DND-41 (cell line): ENCODE results near the gene AVL9.

ENCODE experiments used
- ATAC-seq: fragments of 200-7000 bp; cut with Tn5 transposase; 3 replicates; pipeline ENCODE4 v1.9.1; 2021; ENCODE audit warnings: low read depth; ENCODE audit not compliant: insufficient read depth
- DNase-seq: peaks from one replicate; pipeline ENCODE4 v3.0.0-alpha.2; 2020
- H2AFZ ChIP-seq: 2 replicates; pipeline ENCODE4 v1.6.0; 2012; ENCODE audit warnings: low read depth, low read length
- H3K27ac ChIP-seq: 2 replicates; pipeline ENCODE4 v1.5.1; 2012; ENCODE audit warnings: low read length, inconsistent platforms
- H3K27me3 ChIP-seq: fragments of 200-600 bp; sonication (generic); 2 replicates; pipeline ENCODE4 v1.6.0; 2012; ENCODE audit warnings: low read length, mild to moderate bottlenecking, inconsistent platforms; ENCODE audit not compliant: insufficient read depth, poor library complexity
- H3K36me3 ChIP-seq: 2 replicates; pipeline ENCODE4 v1.5.1; 2012; ENCODE audit warnings: low read length, inconsistent platforms; ENCODE audit not compliant: insufficient read depth
- H3K4me1 ChIP-seq: 2 replicates; pipeline ENCODE4 v1.5.1; 2012; ENCODE audit warnings: mild to moderate bottlenecking, low read length; ENCODE audit not compliant: insufficient read depth
- H3K4me2 ChIP-seq: 2 replicates; pipeline ENCODE4 v1.6.0; 2012; ENCODE audit warnings: mild to moderate bottlenecking, moderate library complexity, low read length, inconsistent platforms; ENCODE audit not compliant: insufficient read depth
- H3K4me3 ChIP-seq, 2 experiments: fragments of 200-600 bp in 1 of 2; shearing (Covaris generic) in 1 of 2; 2 replicates each; pipeline ENCODE4 v1.5.1; 2012 to 2016; ENCODE audit warnings: inconsistent platforms in 2 of 2, low read length in 2 of 2, mild to moderate bottlenecking in 2 of 2, low read depth in 1 of 2, moderate library complexity in 1 of 2
- H3K79me2 ChIP-seq: 2 replicates; pipeline ENCODE4 v1.6.0; 2012; ENCODE audit warnings: low read length, inconsistent platforms; ENCODE audit not compliant: insufficient read depth
- H3K9ac ChIP-seq: 2 replicates; pipeline ENCODE4 v1.6.0; 2012; ENCODE audit warnings: low read depth, mild to moderate bottlenecking, inconsistent platforms, low read length, moderate library complexity
- H3K9me3 ChIP-seq: 2 replicates; pipeline ENCODE4 v1.5.1; 2012; ENCODE audit warnings: low read length, moderate library complexity, mild to moderate bottlenecking, inconsistent platforms; ENCODE audit not compliant: insufficient read depth, severe bottlenecking
- H4K20me1 ChIP-seq: 2 replicates; pipeline ENCODE4 v1.6.0; 2012; ENCODE audit warnings: low read length; ENCODE audit not compliant: insufficient read depth
- CTCF ChIP-seq: IDR thresholded peaks from 2 replicates; pipeline ENCODE4 v1.5.1; 2012; ENCODE audit warnings: borderline replicate concordance, low read length, moderate library complexity, mild to moderate bottlenecking; ENCODE audit not compliant: poor library complexity, severe bottlenecking; ENCODE audit errors: extremely low read depth
- EZH2 ChIP-seq: IDR thresholded peaks from 3 replicates; pipeline ENCODE4 v1.6.1; 2012; ENCODE audit warnings: borderline replicate concordance, low read depth, mild to moderate bottlenecking, moderate library complexity, low read length, inconsistent platforms; ENCODE audit not compliant: severe bottlenecking

The AVL9 gene

GRCh38 chr7:32500922-32501341 is 5.6 kb downstream of the AVL9 start:
- H3K36me3 ChIP-seq = no peaks in the 10 kb centered on the region

GRCh38 chr7:32501522-32501921 is 6.2 kb downstream of the AVL9 start:
- Histone ChIP-seq H4K20me1 (peaks cover 24% of the 10 kb centered on the region), H3K9ac (no peak overlapping the region), H3K27me3 (no peaks in the 10 kb centered on the region), H2AFZ (no peak overlapping the region), H3K4me3 (no peak overlapping the region), H3K27ac (no peak overlapping the region), H3K9me3 (no peaks in the 10 kb centered on the region), H3K4me1 (peaks cover 19% of the 10 kb centered on the region), H3K36me3 (no peaks in the 10 kb centered on the region), H3K4me2 (0 out of 2 replicates have a peak overlapping the region, but pooled peaks have one; percentile 5), H3K79me2 (peaks cover 97% of the 10 kb centered on the region)
- TF ChIP-seq CTCF = no peak
- TF ChIP-seq EZH2 = no peak
- ATAC-seq = no peak
- DNase-seq = no peak

More at GRCh38 chr7:32500922-32501341, 5.6 kb downstream of the AVL9 start:
- H3K9ac ChIP-seq = no peak overlapping the region
- no peaks in the 10 kb centered on the region for H3K9me3 ChIP-seq
- DNase-seq (no peak), ATAC-seq (no peak)
- 0 out of 2 replicates have a peak overlapping the region, but pooled peaks have one; percentile 5 for H3K4me2 ChIP-seq
- H3K4me3 ChIP-seq = no peak overlapping the region
- no peak for TF ChIP-seq EZH2
- no peak for TF ChIP-seq CTCF
- peaks cover 27% of the 10 kb centered on the region for H4K20me1 ChIP-seq
- peaks cover 98% of the 10 kb centered on the region for H3K79me2 ChIP-seq
- no peaks in the 10 kb centered on the region for H3K27me3 ChIP-seq
- H3K27ac ChIP-seq = no peak overlapping the region
- peaks cover 25% of the 10 kb centered on the region for H3K4me1 ChIP-seq
- no peak overlapping the region for H2AFZ ChIP-seq

DNA sequence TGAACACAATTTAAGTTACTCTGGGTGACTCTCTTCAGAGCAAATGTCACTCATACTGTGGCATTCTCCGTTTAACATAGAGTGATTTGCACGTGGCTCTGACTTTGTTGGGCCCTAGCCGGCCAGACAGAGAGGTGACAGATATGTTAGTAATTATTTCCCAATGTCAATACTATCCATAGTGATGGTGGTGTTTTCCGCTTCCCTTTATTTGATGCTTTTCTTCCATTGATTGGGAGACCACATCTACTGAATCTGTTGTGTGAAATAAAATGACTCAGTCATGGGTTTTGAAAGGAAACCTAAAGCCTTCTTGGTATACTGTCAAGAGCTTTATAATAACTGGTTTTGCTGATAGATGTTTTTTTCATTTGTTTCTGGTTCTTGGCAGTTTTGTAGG is 7.4 kb downstream of the AVL9 start:
- Histone ChIP-seq H3K27ac (no peak overlapping the region), H3K4me1 (peaks cover 7% of the 10 kb centered on the region), H3K4me2 (no peak overlapping the region), H3K27me3 (no peaks in the 10 kb centered on the region), H3K4me3 (no peak overlapping the region), H3K9me3 (peaks cover 2% of the 10 kb centered on the region), H3K36me3 (no peaks in the 10 kb centered on the region), H2AFZ (no peak overlapping the region), H3K9ac (no peak overlapping the region), H4K20me1 (peaks cover 24% of the 10 kb centered on the region), H3K79me2 (peaks cover 97% of the 10 kb centered on the region)
- TF ChIP-seq EZH2 = no peak
- TF ChIP-seq CTCF = no peak
- ATAC-seq = no peak
- no peak for DNase-seq
